HEK293T (cell line): ENCODE results near the gene SMARCAD1.
"Not testable (repeated sequence)": the region's sequence is repeated elsewhere in the genome, so short reads cannot be mapped to it uniquely, and the experiment has no call there.

ENCODE experiments used
- CTCF ChIA-PET: fragments of 350-600 bp; formaldehyde crosslinking; extraction: SDS; loops from one replicate; lab custom pipeline; 2021; ENCODE audit warnings: antibody characterized with exemption, inconsistent platforms; lab: Yijun Ruan, JAX
- POLR2A ChIA-PET: fragments of 350-600 bp; formaldehyde crosslinking; extraction: SDS; loops from one replicate; lab custom pipeline; 2020; ENCODE audit warnings: antibody characterized with exemption, inconsistent platforms; lab: Yijun Ruan, JAX
- DNase-seq: peaks from one replicate; pipeline ENCODE4 v3.0.0; 2012; ENCODE audit warnings: mixed read lengths; ENCODE audit errors: extremely low spot score
- ARNT ChIP-seq: fragments of 450-650 bp; IDR thresholded peaks from 2 replicates; pipeline ENCODE4 v1.6.1; 2017; ENCODE audit warnings: mild to moderate bottlenecking
- BHLHE40 ChIP-seq: fragments of 450-650 bp; IDR thresholded peaks from 2 replicates; pipeline ENCODE4 v1.6.1; 2016; ENCODE audit warnings: mild to moderate bottlenecking, moderate library complexity, borderline replicate concordance
- CTBP1 ChIP-seq: fragments of 450-650 bp; IDR thresholded peaks from 2 replicates; pipeline ENCODE4 v1.6.1; 2016; ENCODE audit warnings: borderline replicate concordance
- ELF4 ChIP-seq: fragments of 450-650 bp; IDR thresholded peaks from 2 replicates; pipeline ENCODE4 v1.6.1; 2017; ENCODE audit warnings: antibody characterized with exemption
- FOXA1 ChIP-seq: fragments of 450-650 bp; IDR thresholded peaks from 2 replicates; pipeline ENCODE4 v1.6.1; 2016; ENCODE audit warnings: mild to moderate bottlenecking
- FOXK2 ChIP-seq: fragments of 450-650 bp; IDR thresholded peaks from 2 replicates; pipeline ENCODE4 v1.6.1; 2016; ENCODE audit warnings: mild to moderate bottlenecking
- FOXM1 ChIP-seq: fragments of 450-650 bp; IDR thresholded peaks from 2 replicates; pipeline ENCODE4 v1.6.1; 2017; ENCODE audit warnings: mild to moderate bottlenecking, borderline replicate concordance
- HDGF ChIP-seq: fragments of 450-650 bp; IDR thresholded peaks from 2 replicates; pipeline ENCODE4 v1.6.1; 2017; ENCODE audit warnings: antibody characterized with exemption, borderline replicate concordance
- L3MBTL2 ChIP-seq: fragments of 450-650 bp; conservative IDR thresholded peaks from 2 replicates; pipeline ENCODE4 v1.6.1; 2016; ENCODE audit warnings: mild to moderate bottlenecking
- LEF1 ChIP-seq: fragments of 450-650 bp; IDR thresholded peaks from 2 replicates; pipeline ENCODE4 v1.6.1; 2017; ENCODE audit warnings: mild to moderate bottlenecking, borderline replicate concordance
- NFRKB ChIP-seq: fragments of 450-650 bp; IDR thresholded peaks from 2 replicates; pipeline ENCODE4 v1.6.1; 2016; ENCODE audit warnings: mild to moderate bottlenecking, moderate library complexity
- PKNOX1 ChIP-seq: fragments of 450-650 bp; IDR thresholded peaks from 2 replicates; pipeline ENCODE4 v1.6.1; 2016
- SP1 ChIP-seq: fragments of 450-650 bp; IDR thresholded peaks from 2 replicates; pipeline ENCODE4 v1.6.1; 2017
- SUZ12 ChIP-seq: fragments of 450-650 bp; IDR thresholded peaks from 2 replicates; pipeline ENCODE4 v1.6.1; 2016; ENCODE audit warnings: mild to moderate bottlenecking
- TARDBP ChIP-seq: fragments of 450-650 bp; IDR thresholded peaks from 2 replicates; pipeline ENCODE4 v1.6.1; 2016
- ZNF384 ChIP-seq: fragments of 450-650 bp; IDR thresholded peaks from 2 replicates; pipeline ENCODE4 v1.6.1; 2016

Gene SMARCAD1

GRCh38 chr4:94307231-94307871 is 99.7 kb downstream of the SMARCAD1 start:
- ChIA-PET CTCF (interaction anchor here (0.6 kb wide), 1 partner anchor 100 kb away, joined by 3 read pairs; no protein-coding TSS in a partner anchor), POLR2A (no interaction called here)
- no peak for TF ChIP-seq LEF1
- peak; percentile 22; the same call in 1 of the 2 replicates for TF ChIP-seq PKNOX1
- no peak for TF ChIP-seq SUZ12
- no peak for DNase-seq

GRCh38 chr4:94319927-94320326 is 112.3 kb downstream of the SMARCAD1 start:
- DNase-seq, CTCF ChIA-PET, POLR2A ChIA-PET: not testable (repeated sequence)

- CTCF ChIA-PET: no interaction called here
- no peak for DNase-seq
- POLR2A ChIA-PET: no interaction called here
- peak; percentile 55; the same call in 1 of the 2 replicates for TF ChIP-seq ZNF384
- TF ChIP-seq TARDBP: no peak
Measured at GRCh38 chr4:94325835-94326234, 118.2 kb downstream of the SMARCAD1 start.

- POLR2A ChIA-PET: no interaction called here
- TF ChIP-seq ARNT (no peak), LEF1 (no peak), BHLHE40 (no peak), NFRKB (no peak), SUZ12 (no peak), HDGF (no peak), CTBP1 (no peak), SP1 (no peak), PKNOX1 (no peak), FOXA1 (no peak), FOXM1 (no peak), ELF4 (no peak), ZNF384 (no peak), FOXK2 (no peak)
- DNase-seq: no peak
- CTCF ChIA-PET: no interaction called here
Measured at GRCh38 chr4:94329933-94330332, 122.3 kb downstream of the SMARCAD1 start.

GRCh38 chr4:94332983-94333590 is 125.4 kb downstream of the SMARCAD1 start:
- ChIA-PET CTCF (interaction anchor here (1.2 kb wide), 1 partner anchor 74 kb away, joined by 7 read pairs; no protein-coding TSS in a partner anchor), POLR2A (no interaction called here)
- no peak for DNase-seq
- TF ChIP-seq FOXK2 (no peak), LEF1 (no peak), CTBP1 (no peak), NFRKB (no peak), HDGF (no peak), ZNF384 (no peak), TARDBP (no peak), ELF4 (no peak), L3MBTL2 (no peak), PKNOX1 (no peak), BHLHE40 (no peak), SP1 (no peak), SUZ12 (no peak), FOXA1 (no peak), ARNT (no peak), FOXM1 (no peak)

GRCh38 chr4:94333866-94334265 is 126.2 kb downstream of the SMARCAD1 start:
- no peak for DNase-seq
- ChIA-PET CTCF (interaction anchor here (1.2 kb wide), 1 partner anchor 73 kb away, joined by 7 read pairs; no protein-coding TSS in a partner anchor), POLR2A (no interaction called here)
- TF ChIP-seq PKNOX1 (no peak), ZNF384 (no peak), FOXK2 (no peak), SP1 (no peak), ARNT (no peak), NFRKB (no peak), FOXM1 (no peak), FOXA1 (no peak), BHLHE40 (no peak), L3MBTL2 (no peak), ELF4 (no peak), HDGF (no peak), CTBP1 (no peak), LEF1 (no peak), SUZ12 (no peak), TARDBP (no peak)
